ENCODE results near the gene TKT.

TKT gene

GRCh38 chr3:53180305-53181023, 75.4 kb downstream of the TKT start:
- Mint-ChIP-seq H3K4me3 (no peak overlapping the region), H3K9me3 (ENCODE audit: low read depth) (no peaks in the 10 kb centered on the region), H3K27ac (no peak overlapping the region), H3K36me3 (peaks cover 3% of the 10 kb centered on the region), H3K27me3 (no peaks in the 10 kb centered on the region), H3K4me1 (ENCODE audit: low read depth) (no peaks in the 10 kb centered on the region)

GRCh38 chr3:53179580-53179979, 76.2 kb downstream of the TKT start:
- Mint-ChIP-seq H3K27me3 (no peaks in the 10 kb centered on the region), H3K27ac (no peak overlapping the region), H3K4me3 (no peak overlapping the region), H3K4me1 (ENCODE audit: low read depth) (no peaks in the 10 kb centered on the region), H3K36me3 (peaks cover 3% of the 10 kb centered on the region), H3K9me3 (ENCODE audit: low read depth) (no peaks in the 10 kb centered on the region)

DNA sequence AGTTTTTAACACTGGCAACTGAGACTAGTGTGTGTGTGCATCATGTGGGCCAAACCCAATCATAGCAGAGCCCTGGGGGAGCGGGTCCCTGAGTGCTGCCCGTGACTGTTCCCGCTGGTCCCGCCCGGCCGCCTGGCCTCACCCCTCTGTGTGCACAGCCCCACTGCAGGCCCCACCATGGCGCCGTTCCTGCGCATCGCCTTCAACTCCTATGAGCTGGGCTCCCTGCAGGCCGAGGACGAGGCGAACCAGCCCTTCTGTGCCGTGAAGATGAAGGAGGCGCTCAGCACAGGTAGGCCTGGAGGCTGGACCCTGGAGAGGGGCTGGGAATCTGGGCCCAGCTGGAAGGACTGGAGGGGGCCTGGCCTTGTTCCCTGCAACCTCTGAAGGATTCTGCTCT, 77.6 kb downstream of the TKT start:
- H3K27me3 Mint-ChIP-seq, result no peaks in the 10 kb centered on the region
- H3K27ac Mint-ChIP-seq, result no peak overlapping the region
- peaks cover 2% of the 10 kb centered on the region for H3K4me1 Mint-ChIP-seq (ENCODE audit: low read depth)
- peaks cover 5% of the 10 kb centered on the region for H3K36me3 Mint-ChIP-seq
- H3K9me3 Mint-ChIP-seq (ENCODE audit: low read depth), result no peaks in the 10 kb centered on the region
- no peak overlapping the region for H3K4me3 Mint-ChIP-seq

GRCh38 chr3:53175613-53176540, 79.9 kb downstream of the TKT start:
- no peak overlapping the region for H3K4me3 Mint-ChIP-seq
- no peaks in the 10 kb centered on the region for H3K27me3 Mint-ChIP-seq
- H3K36me3 Mint-ChIP-seq, result peaks cover 5% of the 10 kb centered on the region
- H3K4me1 Mint-ChIP-seq (ENCODE audit: low read depth), result peaks cover 7% of the 10 kb centered on the region
- H3K9me3 Mint-ChIP-seq (ENCODE audit: low read depth), result no peaks in the 10 kb centered on the region
- no peak overlapping the region for H3K27ac Mint-ChIP-seq
